ENCODE results near the gene ZNF697. TPM values are rescaled to one million over a fixed set of nuclear protein-coding genes. Genes with fewer than 3 reads are reported as not detected.
"Not testable (repeated sequence)": the region's sequence is repeated elsewhere in the genome, so short reads cannot be mapped to it uniquely, and the experiment has no call there.

The ZNF697 gene
- total RNA-seq, 5 donors from 2014 or later (not counting 1 experiment from before 2014, with no cell fraction given): 0.06 to 0.16 (median 0.09) TPM; not detected in 2

GRCh38 chr1:119595168-119595567 is 52.9 kb downstream of the ZNF697 start:
- no peak overlapping the region for H3K4me3 ChIP-seq (ENCODE audit: control insufficient read depth in 1 of 2, extremely low read depth in 1 of 2, low read length in 1 of 2)
- no peaks in the 10 kb centered on the region for H3K9me3 ChIP-seq
- Mint-ChIP-seq H3K4me3 (no peak overlapping the region), H3K36me3 (no peaks in the 10 kb centered on the region), H3K4me1 (no peaks in the 10 kb centered on the region), H3K9me3 (no peaks in the 10 kb centered on the region), H3K27me3 (peaks cover 0 to 12% of the 10 kb centered on the region in 2 donors), H3K27ac (no peak overlapping the region)
- H3K27ac ChIP-seq (ENCODE audit: low read length): no peak overlapping the region
- ChIA-PET POLR2A (no interaction called here), CTCF (no interaction called here)
- peaks cover 0 to 3% of the 10 kb centered on the region in 2 experiments for H3K27me3 ChIP-seq (replicated peaks in 1 of 2; ENCODE audit: control insufficient read depth in 2 of 2, extremely low read depth in 1 of 2, insufficient read depth in 2 of 2, low read length in 1 of 2)
- H3K4me1 ChIP-seq (ENCODE audit: control insufficient read depth in 1 of 2, extremely low read depth in 1 of 2, insufficient read depth in 2 of 2, low read length in 2 of 2): no peaks in the 10 kb centered on the region
- H3K36me3 ChIP-seq (ENCODE audit: control insufficient read depth in 2 of 2, extremely low read depth in 1 of 2, insufficient read depth in 1 of 2, low read length in 1 of 2): no peaks in the 10 kb centered on the region
- ATAC-seq (replicated peaks in 1 of 4): no peak
- no CpG with 5 or more reads among the region's 2 CpGs for WGBS (ENCODE audit: insufficient coverage)
- DNase-seq: no peak

DNA sequence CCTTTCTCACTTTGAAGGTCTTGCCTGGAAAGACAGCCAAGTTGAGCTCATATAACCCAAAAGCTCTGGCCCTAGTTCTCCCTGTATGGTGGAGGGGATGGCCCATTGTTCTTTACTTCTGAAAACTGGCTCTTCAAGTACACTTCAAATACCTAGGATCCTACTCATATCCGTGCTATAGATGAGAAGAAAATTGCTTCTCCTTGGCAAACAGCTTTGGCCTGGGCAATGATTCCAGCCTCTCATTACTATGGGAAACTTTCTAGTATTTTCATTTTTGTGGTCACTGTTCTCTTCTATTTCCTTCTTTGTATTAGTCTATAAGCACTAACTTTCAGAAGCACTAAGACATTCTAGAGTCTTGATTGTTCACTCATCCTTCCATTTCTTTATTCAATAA is 53.7 kb downstream of the ZNF697 start:
- Mint-ChIP-seq H3K27me3 (peaks cover 0 to 12% of the 10 kb centered on the region in 2 donors), H3K27ac (no peak overlapping the region), H3K4me1 (no peaks in the 10 kb centered on the region), H3K36me3 (no peaks in the 10 kb centered on the region), H3K4me3 (no peak overlapping the region), H3K9me3 (no peaks in the 10 kb centered on the region)
- H3K4me3 ChIP-seq (ENCODE audit: control insufficient read depth in 1 of 2, extremely low read depth in 1 of 2, low read length in 1 of 2): no peak overlapping the region
- no peaks in the 10 kb centered on the region for H3K4me1 ChIP-seq (ENCODE audit: control insufficient read depth in 1 of 2, extremely low read depth in 1 of 2, insufficient read depth in 2 of 2, low read length in 2 of 2)
- ATAC-seq (replicated peaks in 1 of 4) (no peak), DNase-seq (no peak)
- POLR2A ChIA-PET: no interaction called here
- WGBS (ENCODE audit: insufficient coverage): no CpG with 5 or more reads among the region's 1 CpG
- peaks cover 0 to 3% of the 10 kb centered on the region in 2 experiments for H3K27me3 ChIP-seq (replicated peaks in 1 of 2; ENCODE audit: control insufficient read depth in 2 of 2, extremely low read depth in 1 of 2, insufficient read depth in 2 of 2, low read length in 1 of 2)
- no peak overlapping the region for H3K27ac ChIP-seq (ENCODE audit: low read length)
- CTCF ChIA-PET: no interaction called here
- no peaks in the 10 kb centered on the region for H3K36me3 ChIP-seq (ENCODE audit: control insufficient read depth in 2 of 2, extremely low read depth in 1 of 2, insufficient read depth in 1 of 2, low read length in 1 of 2)
- H3K9me3 ChIP-seq: no peaks in the 10 kb centered on the region

DNA sequence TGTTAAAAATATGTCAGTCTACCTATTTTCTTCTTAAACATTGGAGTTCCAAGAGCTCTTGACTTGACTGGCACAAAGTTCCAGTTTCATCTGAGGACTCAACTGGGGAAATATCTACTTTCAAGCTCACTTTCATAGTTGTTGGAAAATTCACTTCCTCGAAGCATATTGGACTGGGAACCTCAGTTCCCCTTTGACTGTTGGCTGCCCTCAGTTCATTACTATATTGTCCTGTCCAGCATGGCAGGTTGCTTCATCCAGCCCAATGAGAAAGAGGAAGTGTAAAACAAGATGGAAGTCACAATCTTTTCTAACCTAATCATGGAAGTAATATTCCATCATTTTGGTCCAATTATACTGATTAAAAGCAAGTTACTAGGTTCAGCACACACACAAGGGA is 54.3 kb downstream of the ZNF697 start:
- DNase-seq: no peak
- POLR2A ChIA-PET: no interaction called here
- Histone ChIP-seq H3K4me3 (ENCODE audit: control insufficient read depth in 1 of 2, extremely low read depth in 1 of 2, low read length in 1 of 2) (no peak overlapping the region), H3K36me3 (ENCODE audit: control insufficient read depth in 2 of 2, extremely low read depth in 1 of 2, insufficient read depth in 1 of 2, low read length in 1 of 2) (no peaks in the 10 kb centered on the region), H3K9me3 (no peaks in the 10 kb centered on the region), H3K27ac (ENCODE audit: low read length) (no peak overlapping the region), H3K4me1 (ENCODE audit: control insufficient read depth in 1 of 2, extremely low read depth in 1 of 2, insufficient read depth in 2 of 2, low read length in 2 of 2) (no peaks in the 10 kb centered on the region), H3K27me3 (replicated peaks in 1 of 2; ENCODE audit: control insufficient read depth in 2 of 2, extremely low read depth in 1 of 2, insufficient read depth in 2 of 2, low read length in 1 of 2) (peaks cover 0 to 3% of the 10 kb centered on the region in 2 experiments)
- peaks cover 0 to 12% of the 10 kb centered on the region in 2 donors for H3K27me3 Mint-ChIP-seq
- no peaks in the 10 kb centered on the region for H3K4me1 Mint-ChIP-seq
- H3K27ac Mint-ChIP-seq: no peak overlapping the region
- CTCF ChIA-PET: interaction anchor here in 1 of 2 donors (0.5 kb wide), 1 partner anchor 26 kb away, joined by 3 read pairs; no protein-coding TSS in a partner anchor
- H3K36me3 Mint-ChIP-seq: no peaks in the 10 kb centered on the region
- ATAC-seq (replicated peaks in 1 of 4): no peak
- H3K9me3 Mint-ChIP-seq: no peaks in the 10 kb centered on the region
- H3K4me3 Mint-ChIP-seq: no peak overlapping the region
- no CpG with 5 or more reads among the region's 1 CpG for WGBS (ENCODE audit: insufficient coverage)

- Histone ChIP-seq H3K27ac (ENCODE audit: low read length) (no peak overlapping the region), H3K4me3 (ENCODE audit: control insufficient read depth in 1 of 2, extremely low read depth in 1 of 2, low read length in 1 of 2) (no peak overlapping the region), H3K4me1 (ENCODE audit: control insufficient read depth in 1 of 2, extremely low read depth in 1 of 2, insufficient read depth in 2 of 2, low read length in 2 of 2) (no peaks in the 10 kb centered on the region), H3K36me3 (ENCODE audit: control insufficient read depth in 2 of 2, extremely low read depth in 1 of 2, insufficient read depth in 1 of 2, low read length in 1 of 2) (no peaks in the 10 kb centered on the region), H3K27me3 (replicated peaks in 1 of 2; ENCODE audit: control insufficient read depth in 2 of 2, extremely low read depth in 1 of 2, insufficient read depth in 2 of 2, low read length in 1 of 2) (no peaks in the 10 kb centered on the region), H3K9me3 (no peaks in the 10 kb centered on the region)
- ChIA-PET CTCF (no interaction called here), POLR2A (no interaction called here)
- Mint-ChIP-seq H3K4me3 (no peak overlapping the region), H3K9me3 (no peaks in the 10 kb centered on the region), H3K36me3 (no peaks in the 10 kb centered on the region), H3K27me3 (peaks cover 0 to 4% of the 10 kb centered on the region in 2 donors), H3K27ac (no peak overlapping the region), H3K4me1 (no peaks in the 10 kb centered on the region)
- DNase-seq: no peak
- no peak for ATAC-seq (replicated peaks in 1 of 4)
Measured at GRCh38 chr1:119590393-119590792, 57.7 kb downstream of the ZNF697 start.

DNA sequence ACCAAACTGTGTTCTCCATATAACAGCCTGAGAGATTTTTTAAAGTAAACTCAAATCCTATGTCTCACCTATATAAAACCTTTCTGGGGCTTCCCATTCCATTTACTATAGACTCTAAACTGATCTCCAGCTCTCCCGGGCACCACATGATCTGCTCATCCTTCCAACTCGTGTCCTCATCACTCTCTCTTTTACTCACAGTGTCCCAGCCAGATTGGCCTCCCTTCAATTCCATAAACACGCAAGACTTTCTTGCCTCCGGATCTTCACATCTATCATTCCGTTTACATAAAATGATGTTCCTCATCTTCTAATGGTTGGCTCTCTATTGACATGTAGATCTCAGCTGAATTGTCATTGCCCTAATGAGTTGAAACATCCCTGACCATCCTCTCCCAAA is 59.4 kb downstream of the ZNF697 start:
- WGBS (ENCODE audit: insufficient coverage): 85% methylated on average over 5 of the region's 5 CpGs
- H3K36me3 ChIP-seq (ENCODE audit: control insufficient read depth in 2 of 2, extremely low read depth in 1 of 2, insufficient read depth in 1 of 2, low read length in 1 of 2): no peaks in the 10 kb centered on the region
- ChIA-PET CTCF (interaction anchor here in 1 of 2 donors (0.6 kb wide), 1 partner anchor 11 kb away, joined by 3 read pairs; no protein-coding TSS in a partner anchor), POLR2A (no interaction called here)
- no peak overlapping the region for H3K4me3 ChIP-seq (ENCODE audit: control insufficient read depth in 1 of 2, extremely low read depth in 1 of 2, low read length in 1 of 2)
- H3K27me3 ChIP-seq (replicated peaks in 1 of 2; ENCODE audit: control insufficient read depth in 2 of 2, extremely low read depth in 1 of 2, insufficient read depth in 2 of 2, low read length in 1 of 2): no peaks in the 10 kb centered on the region
- ATAC-seq (replicated peaks in 1 of 4) (no peak), DNase-seq (no peak)
- no peaks in the 10 kb centered on the region for H3K9me3 Mint-ChIP-seq
- no peak overlapping the region for H3K27ac ChIP-seq (ENCODE audit: low read length)
- H3K9me3 ChIP-seq: no peaks in the 10 kb centered on the region
- H3K27me3 Mint-ChIP-seq: peaks cover 0 to 4% of the 10 kb centered on the region in 2 donors
- no peak overlapping the region for H3K4me3 Mint-ChIP-seq
- no peaks in the 10 kb centered on the region for H3K36me3 Mint-ChIP-seq
- no peaks in the 10 kb centered on the region for H3K4me1 Mint-ChIP-seq
- no peaks in the 10 kb centered on the region for H3K4me1 ChIP-seq (ENCODE audit: control insufficient read depth in 1 of 2, extremely low read depth in 1 of 2, insufficient read depth in 2 of 2, low read length in 2 of 2)
- no peak overlapping the region for H3K27ac Mint-ChIP-seq

DNA sequence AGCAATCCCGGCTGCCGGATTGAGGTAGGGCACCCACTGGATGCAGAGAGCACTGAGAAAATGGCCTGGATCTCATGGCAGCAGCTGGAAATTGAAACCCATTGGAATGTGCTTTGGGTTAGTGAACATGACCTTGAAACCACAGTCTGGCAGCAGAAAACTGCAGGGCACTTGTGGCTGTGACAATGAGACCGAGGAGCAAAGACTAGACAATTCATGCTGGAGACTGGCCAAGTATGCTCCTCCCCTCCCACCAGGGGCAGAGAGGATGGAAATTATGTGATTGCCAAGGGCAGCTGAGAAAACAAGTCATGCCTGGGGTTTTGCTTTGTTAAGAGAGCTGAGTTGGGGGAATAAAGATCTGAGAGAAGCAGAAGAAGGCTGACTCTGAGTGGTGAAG is 60.7 kb downstream of the ZNF697 start:
- no peak overlapping the region for H3K27ac Mint-ChIP-seq
- H3K9me3 Mint-ChIP-seq: no peaks in the 10 kb centered on the region
- ChIA-PET POLR2A (no interaction called here), CTCF (no interaction called here)
- no peaks in the 10 kb centered on the region for H3K36me3 ChIP-seq (ENCODE audit: control insufficient read depth in 2 of 2, extremely low read depth in 1 of 2, insufficient read depth in 1 of 2, low read length in 1 of 2)
- no peaks in the 10 kb centered on the region for H3K36me3 Mint-ChIP-seq
- ATAC-seq (replicated peaks in 1 of 4) (no peak), DNase-seq (no peak)
- no peaks in the 10 kb centered on the region for H3K4me1 Mint-ChIP-seq
- peaks cover 0 to 4% of the 10 kb centered on the region in 2 donors for H3K27me3 Mint-ChIP-seq
- H3K27ac ChIP-seq (ENCODE audit: low read length): no peak overlapping the region
- H3K4me3 ChIP-seq (ENCODE audit: control insufficient read depth in 1 of 2, extremely low read depth in 1 of 2, low read length in 1 of 2): no peak overlapping the region
- H3K27me3 ChIP-seq (replicated peaks in 1 of 2; ENCODE audit: control insufficient read depth in 2 of 2, extremely low read depth in 1 of 2, insufficient read depth in 2 of 2, low read length in 1 of 2): no peaks in the 10 kb centered on the region
- no peak overlapping the region for H3K4me3 Mint-ChIP-seq
- WGBS (ENCODE audit: insufficient coverage): 89% methylated on average over 2 of the region's 3 CpGs
- no peaks in the 10 kb centered on the region for H3K9me3 ChIP-seq
- no peaks in the 10 kb centered on the region for H3K4me1 ChIP-seq (ENCODE audit: control insufficient read depth in 1 of 2, extremely low read depth in 1 of 2, insufficient read depth in 2 of 2, low read length in 2 of 2)

DNA sequence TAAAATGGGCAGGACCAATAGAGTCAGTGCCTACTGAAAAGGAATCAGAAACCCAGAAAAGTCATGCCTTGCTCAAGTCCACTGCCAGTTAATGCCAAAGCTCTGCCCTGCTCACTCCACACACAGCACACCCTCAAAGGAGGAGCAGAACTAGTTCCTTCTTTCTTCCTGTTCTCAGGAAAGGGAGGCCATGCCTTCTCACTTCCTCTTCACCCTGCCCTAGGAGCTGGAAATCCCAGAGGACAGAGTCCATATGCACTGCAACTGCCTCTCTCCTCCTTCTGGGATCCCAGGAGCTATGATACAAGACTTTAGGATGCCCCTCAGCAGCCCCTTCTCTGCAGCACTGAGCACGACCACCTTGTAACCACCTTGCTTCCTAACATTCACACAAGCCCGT is 62.3 kb downstream of the ZNF697 start:
- 55% methylated on average over 2 of the region's 2 CpGs for WGBS (ENCODE audit: insufficient coverage)
- H3K4me3 ChIP-seq (ENCODE audit: control insufficient read depth in 1 of 2, extremely low read depth in 1 of 2, low read length in 1 of 2); H3K27ac ChIP-seq (ENCODE audit: low read length); H3K27ac Mint-ChIP-seq; H3K4me1 ChIP-seq (ENCODE audit: control insufficient read depth in 1 of 2, extremely low read depth in 1 of 2, insufficient read depth in 2 of 2, low read length in 2 of 2); H3K4me3 Mint-ChIP-seq; H3K36me3 Mint-ChIP-seq; CTCF ChIA-PET; ATAC-seq (replicated peaks in 1 of 4); H3K9me3 Mint-ChIP-seq; H3K27me3 Mint-ChIP-seq; H3K36me3 ChIP-seq (ENCODE audit: control insufficient read depth in 2 of 2, extremely low read depth in 1 of 2, insufficient read depth in 1 of 2, low read length in 1 of 2); H3K4me1 Mint-ChIP-seq; H3K27me3 ChIP-seq (replicated peaks in 1 of 2; ENCODE audit: control insufficient read depth in 2 of 2, extremely low read depth in 1 of 2, insufficient read depth in 2 of 2, low read length in 1 of 2); POLR2A ChIA-PET; DNase-seq; H3K9me3 ChIP-seq: not testable (repeated sequence)

Measured in T-cell (primary cell).